GM12878 (cell line): ENCODE results near the gene FAM227B. TPM values are rescaled to one million over a fixed set of nuclear protein-coding genes. Genes with fewer than 3 reads are reported as not detected.

Source experiments
- ATAC-seq: fragments of 200-7000 bp; cut with Tn5 transposase; 3 replicates; pipeline ENCODE4 v1.9.1; 2020; ENCODE audit warnings: mild to moderate bottlenecking, moderate library complexity
- BruUV-seq: library from RNA; stranded (reverse); fragments of 400-500 nt; replicated peaks from 2 replicates; lab custom pipeline; 2021; lab: Mats Ljungman, UMichigan
- CTCF ChIA-PET: fragments of 300-600 bp; sonication (Branson Sonifier 250); formaldehyde crosslinking; extraction: SDS; loops from one replicate; lab custom pipeline; 2021; ENCODE audit warnings: inconsistent platforms; lab: Yijun Ruan, JAX
- POLR2A ChIA-PET: fragments of 350-600 bp; formaldehyde crosslinking; extraction: SDS; loops from one replicate; lab custom pipeline; 2021; ENCODE audit warnings: inconsistent platforms; lab: Charles Lee
- RAD21 ChIA-PET: fragments of 300-600 bp; sonication (Branson Sonifier 250); formaldehyde crosslinking; loops from one replicate; lab custom pipeline; 2023; ENCODE audit warnings: antibody characterized with exemption; ENCODE audit not compliant: unreplicated experiment; lab: Charles Lee
- SMC1A ChIA-PET: fragments of 300-600 bp; sonication (Branson Sonifier 250); formaldehyde crosslinking; loops from one replicate; lab custom pipeline; 2023; ENCODE audit not compliant: unreplicated experiment, uncharacterized antibody; lab: Charles Lee
- DNase-seq: peaks from one replicate; pipeline ENCODE4 v3.0.0-alpha.2; 2011; ENCODE audit warnings: low read depth, low spot score
- FAIRE-seq: peaks from 3 replicates; lab custom pipeline; 2011; peaks lifted over from hg19 to GRCh38; lab: Jason Lieb, UNC
- H2AFZ ChIP-seq: 2 replicates; pipeline ENCODE4 v1.6.0; 2011; ENCODE audit warnings: low read depth, low read length, control low read depth; ENCODE audit not compliant: control insufficient read depth
- H3K27ac ChIP-seq: 2 replicates; pipeline ENCODE4 v1.5.1; 2011; ENCODE audit warnings: control low read depth; ENCODE audit not compliant: control insufficient read depth, insufficient read depth
- H3K27me3 ChIP-seq, 2 experiments: replicated peaks in 1 of 2; 2 replicates each; pipeline versions ENCODE4 v1.6.0 to v1.6.1; 2011; ENCODE audit warnings: low read length in 1 of 2; ENCODE audit not compliant: control insufficient read depth in 2 of 2, insufficient read depth in 2 of 2
- H3K36me3 ChIP-seq, 2 experiments: 2 replicates each; pipeline ENCODE4 v1.5.1; 2011; ENCODE audit warnings: low read length in 1 of 2; ENCODE audit not compliant: control insufficient read depth in 2 of 2, insufficient read depth in 2 of 2
- H3K4me1 ChIP-seq: 2 replicates; pipeline ENCODE4 v1.6.1; 2011; ENCODE audit warnings: mild to moderate bottlenecking, low read length, moderate library complexity, mixed read lengths; ENCODE audit not compliant: control insufficient read depth, insufficient read depth
- H3K4me2 ChIP-seq: 2 replicates; pipeline ENCODE4 v1.6.0; 2011; ENCODE audit warnings: control low read depth; ENCODE audit not compliant: control insufficient read depth, insufficient read depth
- H3K4me3 ChIP-seq: fragments of 200-600 bp; sonication (generic); 2 replicates; pipeline ENCODE4 v1.5.1; 2016
- H3K79me2 ChIP-seq: 2 replicates; pipeline ENCODE4 v1.6.0; 2011; ENCODE audit warnings: low read length; ENCODE audit not compliant: control insufficient read depth, insufficient read depth
- H3K9ac ChIP-seq: 2 replicates; pipeline ENCODE4 v1.8.0; 2011; ENCODE audit warnings: low read length, control low read depth, mixed read lengths; ENCODE audit not compliant: control insufficient read depth, insufficient read depth
- H3K9me3 ChIP-seq: replicated peaks from 3 replicates; pipeline ENCODE4 v1.5.1; 2011; ENCODE audit warnings: mild to moderate bottlenecking, low read length; ENCODE audit not compliant: control insufficient read depth, insufficient read depth
- H4K20me1 ChIP-seq: 2 replicates; pipeline ENCODE4 v1.6.0; 2011; ENCODE audit not compliant: control insufficient read depth, insufficient read depth
- BACH1 ChIP-seq: fragments of 450-650 bp; IDR thresholded peaks from 2 replicates; pipeline ENCODE4 v1.6.1; 2017; ENCODE audit warnings: mild to moderate bottlenecking, borderline replicate concordance
- BCL3 ChIP-seq: IDR thresholded peaks from 2 replicates; pipeline ENCODE4 v1.6.1; 2011; ENCODE audit warnings: borderline replicate concordance, low read depth, mild to moderate bottlenecking, moderate library complexity, low read length; ENCODE audit not compliant: insufficient read depth, poor library complexity, severe bottlenecking
- BCLAF1 ChIP-seq: fragments of 450-650 bp; IDR thresholded peaks from 2 replicates; pipeline ENCODE4 v1.6.1; 2017; ENCODE audit warnings: antibody characterized with exemption, mild to moderate bottlenecking, moderate library complexity
- CREB1 ChIP-seq: IDR thresholded peaks from 2 replicates; pipeline ENCODE4 v1.6.1; 2012; ENCODE audit warnings: low read depth, mild to moderate bottlenecking, inconsistent platforms
- HCFC1 ChIP-seq: fragments of 150-350 bp; IDR thresholded peaks from 2 replicates; pipeline ENCODE4 v1.6.1; 2014; ENCODE audit warnings: low read length
- MTA2 ChIP-seq: fragments of 450-650 bp; IDR thresholded peaks from 2 replicates; pipeline ENCODE4 v1.6.1; 2016; ENCODE audit warnings: low read depth, mild to moderate bottlenecking, moderate library complexity
- NFYA ChIP-seq: IDR thresholded peaks from 2 replicates; pipeline ENCODE4 v1.6.1; 2011; ENCODE audit warnings: low read depth, mild to moderate bottlenecking, low read length, improper control_type of control experiment, borderline replicate concordance
- NR2C1 ChIP-seq: fragments of 450-650 bp; IDR thresholded peaks from 2 replicates; pipeline ENCODE4 v1.6.1; 2017; ENCODE audit warnings: antibody characterized with exemption, mild to moderate bottlenecking, moderate library complexity
- YY1 ChIP-seq: IDR thresholded peaks from 2 replicates; pipeline ENCODE4 v1.6.1; 2011; ENCODE audit warnings: low read depth, mild to moderate bottlenecking, low read length
- ZNF217 ChIP-seq: fragments of 450-650 bp; IDR thresholded peaks from 2 replicates; pipeline ENCODE4 v1.6.1; 2017; ENCODE audit warnings: antibody characterized with exemption, mild to moderate bottlenecking
- ZNF384 ChIP-seq: IDR thresholded peaks from 2 replicates; pipeline ENCODE4 v1.6.1; 2012; ENCODE audit warnings: low read depth, mild to moderate bottlenecking, low read length, improper control_type of control experiment, borderline replicate concordance
- ZNF622 ChIP-seq: fragments of 450-650 bp; IDR thresholded peaks from 2 replicates; pipeline ENCODE4 v1.6.1; 2017; ENCODE audit warnings: mild to moderate bottlenecking, inconsistent platforms
- ZSCAN29 ChIP-seq: fragments of 450-650 bp; IDR thresholded peaks from 2 replicates; pipeline ENCODE4 v1.6.1; 2017; ENCODE audit warnings: mild to moderate bottlenecking, moderate library complexity
- WGBS: methylation state at CpG from one replicate; pipeline ENCODE4 v1.1.6; 2016; ENCODE audit warnings: low lambda C conversion rate; ENCODE audit not compliant: insufficient replicate concordance, insufficient coverage; ENCODE audit errors: missing lambda C conversion rate; 5-methylcytosine and 5-hydroxymethylcytosine counted together
- in situ Hi-C: fragments of 300-500 bp; cut with MboI; formaldehyde crosslinking; loops from 9 replicates; pipeline ENCODE4 v1.14.3; 2018; ENCODE audit warnings: mixed read lengths
- intact Hi-C: fragments of 100-400 bp; cut with micrococcal nuclease; formaldehyde crosslinking; loops from one replicate; pipeline ENCODE4 v1.14.2; 2022; ENCODE audit not compliant: unreplicated experiment
- polyA plus RNA-seq, 11 experiments: library from polyadenylated mRNA; depleted of rRNA in 4 of 11; unstranded in 6 of 11; stranded (reverse) in 5 of 11; fragments of >200 nt; fragmentation: Nextera tagmentation in 4 of 11; fragmentation: Illumina TruSeq in 1 of 11; extraction: Ambion mirVana in 4 of 11; extraction: Trizol in 1 of 11; gene quantifications; 1 replicate in 1 of 11; 2 replicates in 10 of 11; pipeline versions ENCODE4 v1.2.1 to v1.2.3, GENCODE V29; 2011 to 2016; ENCODE audit warnings: inconsistent platforms in 2 of 11, missing spikeins in 2 of 11, low read depth in 1 of 11
- total RNA-seq, 4 experiments: library from RNA; depleted of rRNA in 3 of 4; stranded (reverse); fragments of >200 nt in 3 of 4; fragmentation: Illumina TruSeq in 1 of 4; extraction: Trizol in 1 of 4; gene quantifications; 2 replicates each; pipeline versions ENCODE4 v1.2.1 to v1.2.3, GENCODE V29; 2013 to 2021
- TF ChIP-seq, protein P1 (sequence below): fragments of 450-650 bp; IDR thresholded peaks from 2 replicates; pipeline ENCODE4 v1.6.1; 2014; ENCODE audit warnings: mild to moderate bottlenecking

The FAM227B gene
- total and polyA plus RNA-seq, 10 of the 15 experiments (the other 5 are each of a cell fraction or from before 2014, with no cell fraction given): 3.9 to 12.6 (median 6.9) TPM

DNA sequence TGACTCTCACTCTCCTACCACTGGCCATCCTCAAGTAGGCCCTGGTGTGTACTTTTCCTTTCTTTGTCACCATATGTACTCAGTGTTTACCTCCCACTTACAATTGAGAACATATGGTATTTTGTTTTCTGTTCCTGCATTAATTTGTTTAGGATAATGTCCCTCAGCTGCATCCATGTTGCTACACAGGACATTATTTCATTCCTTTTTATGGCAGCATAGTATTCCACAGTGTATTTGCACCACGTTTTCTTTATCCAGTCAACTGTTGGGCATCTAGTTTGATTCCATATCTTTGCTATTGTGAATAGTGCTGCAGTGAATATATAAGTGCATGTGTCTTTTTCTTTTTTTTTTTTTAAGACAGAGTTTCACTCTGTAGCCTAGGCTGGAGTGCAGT lies 324.4 kb downstream of the FAM227B start:
- Histone ChIP-seq H3K27me3 (no peaks in the 10 kb centered on the region), H4K20me1 (no peaks in the 10 kb centered on the region), H3K79me2 (no peaks in the 10 kb centered on the region), H2AFZ (no peak overlapping the region), H3K36me3 (0 out of 4 replicates have a peak, but pooled peaks cover 0 to 3% of the 10 kb centered on the region in 2 experiments), H3K4me1 (no peaks in the 10 kb centered on the region), H3K9ac (no peak overlapping the region), H3K4me2 (no peak overlapping the region), H3K27ac (no peak overlapping the region), H3K4me3 (no peak overlapping the region), H3K9me3 (no peaks in the 10 kb centered on the region)
- DNase-seq (no peak), FAIRE-seq (no peak), ATAC-seq (no peak)
- no peak for TF ChIP-seq ZNF217
- no peak for TF ChIP-seq NFYA
- no peak for TF ChIP-seq BACH1
- TF ChIP-seq, protein P1, sequence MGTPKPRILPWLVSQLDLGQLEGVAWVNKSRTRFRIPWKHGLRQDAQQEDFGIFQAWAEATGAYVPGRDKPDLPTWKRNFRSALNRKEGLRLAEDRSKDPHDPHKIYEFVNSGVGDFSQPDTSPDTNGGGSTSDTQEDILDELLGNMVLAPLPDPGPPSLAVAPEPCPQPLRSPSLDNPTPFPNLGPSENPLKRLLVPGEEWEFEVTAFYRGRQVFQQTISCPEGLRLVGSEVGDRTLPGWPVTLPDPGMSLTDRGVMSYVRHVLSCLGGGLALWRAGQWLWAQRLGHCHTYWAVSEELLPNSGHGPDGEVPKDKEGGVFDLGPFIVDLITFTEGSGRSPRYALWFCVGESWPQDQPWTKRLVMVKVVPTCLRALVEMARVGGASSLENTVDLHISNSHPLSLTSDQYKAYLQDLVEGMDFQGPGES: no peak
- TF ChIP-seq CREB1: no peak
- no peak for TF ChIP-seq MTA2
- no peak for TF ChIP-seq YY1
- TF ChIP-seq ZNF384: no peak
- no peak for TF ChIP-seq BCL3
- TF ChIP-seq ZSCAN29: no peak
- TF ChIP-seq BCLAF1: no peak
- no peak for TF ChIP-seq NR2C1
- TF ChIP-seq HCFC1: no peak
- no peak for TF ChIP-seq ZNF622
- BruUV-seq: no TSS peak
- ChIA-PET SMC1A (no interaction called here), CTCF (no interaction called here), POLR2A (no interaction called here), RAD21 (no interaction called here)
- intact Hi-C loops (no loop called here), in situ Hi-C loops (no loop called here)
- WGBS: 94% methylated on average over 1 of the region's 1 CpG
